K562 (cell line): Measurements from ENCODE around the gene USP10. TPM values are rescaled to one million over a fixed set of nuclear protein-coding genes. Genes with fewer than 3 reads are reported as not detected.
A peak's percentile ranks its signal among the peaks of the same experiment; 100 is the strongest.

Source experiments
- ARNT ChIP-seq, 2 experiments: fragments of 450-650 bp; IDR thresholded peaks; 2 replicates each; pipeline ENCODE4 v1.6.1; 2016; ENCODE audit warnings: mild to moderate bottlenecking in 1 of 2
- ATF4 ChIP-seq: fragments of 450-650 bp; formaldehyde crosslinking; IDR thresholded peaks from 2 replicates; pipeline ENCODE4 v1.4.0; 2022; ENCODE audit warnings: mild to moderate bottlenecking, moderate library complexity
- GABPA ChIP-seq: fragments of 200-800 bp; sonication (Bioruptor generic); conservative IDR thresholded peaks from 2 replicates; pipeline ENCODE4 v1.6.1; 2016; ENCODE audit warnings: low read depth, missing genetic modification characterization, missing compliant biosample characterization
- KDM1A ChIP-seq, 2 experiments: fragments of 450-650 bp; IDR thresholded peaks; 2 replicates each; pipeline ENCODE4 v1.6.1; 2016; ENCODE audit warnings: mild to moderate bottlenecking in 2 of 2
- KLF1 ChIP-seq: fragments of 450-650 bp; IDR thresholded peaks from 2 replicates; pipeline ENCODE4 v1.6.1; 2016; ENCODE audit warnings: missing genetic modification characterization, missing compliant biosample characterization
- NFIC ChIP-seq: fragments of 450-650 bp; IDR thresholded peaks from 2 replicates; pipeline ENCODE4 v1.6.1; 2017; ENCODE audit warnings: mild to moderate bottlenecking, inconsistent platforms
- NUFIP1 ChIP-seq: fragments of 450-650 bp; IDR thresholded peaks from 2 replicates; pipeline ENCODE4 v1.6.1; 2018; ENCODE audit not compliant: partially characterized antibody
- OTX1 ChIP-seq: fragments of 450-650 bp; formaldehyde crosslinking; IDR thresholded peaks from 2 replicates; pipeline ENCODE4 v1.4.0; 2022; ENCODE audit warnings: mild to moderate bottlenecking
- RNF219 ChIP-seq: fragments of 250-450 bp; sonication (Bioruptor Pico); IDR thresholded peaks from 2 replicates; pipeline ENCODE4 v1.5.0; 2022; ENCODE audit warnings: mild to moderate bottlenecking
- TRIM24 ChIP-seq, 2 experiments: fragments of 450-650 bp; IDR thresholded peaks; 2 replicates each; pipeline ENCODE4 v1.6.1; 2016
- ZNF407 ChIP-seq: fragments of 450-650 bp; IDR thresholded peaks from 2 replicates; pipeline ENCODE4 v1.6.1; 2016; ENCODE audit warnings: low read depth
- ZNF609 ChIP-seq: sonication (generic); formaldehyde crosslinking; IDR thresholded peaks from 2 replicates; pipeline ENCODE4 v1.8.1; 2023; ENCODE audit warnings: missing genetic modification reagents, mild to moderate bottlenecking, borderline replicate concordance
- polyA plus RNA-seq, 8 experiments: library from polyadenylated mRNA; depleted of rRNA in 4 of 8; stranded (reverse) in 5 of 8; unstranded in 3 of 8; fragments of >200 nt; fragmentation: Nextera tagmentation in 2 of 8; fragmentation: Illumina TruSeq in 1 of 8; extraction: Ambion mirVana in 2 of 8; extraction: Trizol in 1 of 8; gene quantifications; 2 replicates each; pipeline versions ENCODE4 v1.2.1 to v1.2.3, GENCODE V29; 2011 to 2014; ENCODE audit warnings: inconsistent platforms in 1 of 8, missing spikeins in 1 of 8
- total RNA-seq, 7 experiments: library from RNA; depleted of rRNA in 6 of 7; stranded (reverse); fragments of >200 nt in 6 of 7; fragmentation: Illumina TruSeq in 2 of 7; extraction: Trizol in 2 of 7; gene quantifications; 2 replicates each; pipeline versions ENCODE4 v1.2.1 to v1.2.3, GENCODE V29; 2011 to 2021; ENCODE audit warnings: low replicate concordance in 1 of 7

USP10 gene
- total and polyA plus RNA-seq, 9 of the 15 experiments (the other 6 are each of a cell fraction or from before 2014, with no cell fraction given) = 61.7 to 197 (median 116) TPM

GRCh38 chr16:84692451-84693214 lies 7.2 kb upstream of the USP10 start (continued):
- TF ChIP-seq ZNF407 (no peak), GABPA (tag) (peak; percentile 72), NUFIP1 (no peak), ATF4 (no peak), OTX1 (CRISPR knock-in tag) (no peak), NFIC (no peak), ARNT (IDR thresholded peaks at IDR 0.05) (no peak), KDM1A (IDR thresholded peaks at IDR 0.05) (no peak), ZNF609 (no peak), RNF219 (no peak), TRIM24 (IDR thresholded peaks at IDR 0.05) (peak; percentile 22 to 45; a peak in 1 of 4 replicates), KLF1 (tag) (no peak)
